ENCODE data around the gene SCIMP. TPM values are rescaled to one million over a fixed set of nuclear protein-coding genes. Genes with fewer than 3 reads are reported as not detected.

SCIMP gene
- polyA plus RNA-seq (2013, experiment 1 of 2), result not detected
- polyA plus RNA-seq (2013, experiment 2 of 2), result not detected

GRCh38 chr17:5234645-5235576 is at the start of gene SCIMP:
Gene SCIMP (minus strand): TSS chr17:5234860. CDS start chr17:5234755, 105 bp downstream.
- Histone ChIP-seq H2AFZ (ENCODE audit: low read depth, low read length) (no peak within 1 kb of the TSS), H3K18ac (ENCODE audit: low read depth in 1 of 2, low read length in 2 of 2) (no peak within 1 kb of the TSS)

GRCh38 chr17:5283571-5284315 is 49.1 kb upstream of the SCIMP start:
- peak overlapping the region; percentile 10 for H3K27ac ChIP-seq (ENCODE audit: low read length, poor library complexity, severe bottlenecking)
- H3K9ac ChIP-seq (ENCODE audit: low read length), result peak overlapping the region; percentile 89
- DNase-seq, result peak; percentile 28
- no peak overlapping the region for H3K4ac ChIP-seq (ENCODE audit: low read depth in 1 of 2, low read length in 2 of 2)
- no peak overlapping the region for H3K18ac ChIP-seq (ENCODE audit: low read depth in 1 of 2, low read length in 2 of 2)
- H3K4me1 ChIP-seq (ENCODE audit: control insufficient read depth, insufficient read depth, low read depth, low read length), result peaks cover 1% of the 10 kb centered on the region
- H2BK5ac ChIP-seq (ENCODE audit: low read depth, low read length, poor library complexity, severe bottlenecking), result no peak overlapping the region
- no peak overlapping the region for H4K8ac ChIP-seq (ENCODE audit: low read length)
- no peak overlapping the region for H3K14ac ChIP-seq (ENCODE audit: low read length in 2 of 2)
- no peaks in the 10 kb centered on the region for H3K9me3 ChIP-seq (ENCODE audit: control insufficient read depth, low read length)
- H3K79me1 ChIP-seq (replicated peaks; ENCODE audit: low read length, poor library complexity, severe bottlenecking), result peaks cover 3% of the 10 kb centered on the region
- H2BK12ac ChIP-seq (ENCODE audit: low read length in 2 of 2), result no peak overlapping the region
- no peak overlapping the region for H3K23ac ChIP-seq (ENCODE audit: low read length in 2 of 2)
- peak overlapping the region in 1 of 2 experiments; percentile 85 for H3K4me3 ChIP-seq (ENCODE audit: insufficient read depth in 1 of 2, low read depth in 1 of 2, low read length in 2 of 2)
- H3K27me3 ChIP-seq (ENCODE audit: control insufficient read depth in 1 of 2, insufficient read depth in 1 of 2, low read length in 2 of 2), result no peaks in the 10 kb centered on the region
- no peak overlapping the region for H2BK120ac ChIP-seq (ENCODE audit: low read depth, low read length)
- no peak overlapping the region for H2AFZ ChIP-seq (ENCODE audit: low read depth, low read length)
- no peak overlapping the region for H2BK15ac ChIP-seq (ENCODE audit: low read depth, poor library complexity, severe bottlenecking)
- H3K4me2 ChIP-seq (ENCODE audit: low read length, poor library complexity, severe bottlenecking), result peak overlapping the region; percentile 22
- 64% methylated on average over 5 of the region's 5 CpGs for WGBS
- no peak overlapping the region for H2AK5ac ChIP-seq (ENCODE audit: low read length, severe bottlenecking)
- no peaks in the 10 kb centered on the region for H3K36me3 ChIP-seq (ENCODE audit: control insufficient read depth in 1 of 2, insufficient read depth in 2 of 2, low read depth in 1 of 2, low read length in 2 of 2)
- no peak overlapping the region for H4K91ac ChIP-seq (ENCODE audit: low read length)

More at GRCh38 chr17:5234645-5235576, at the start of gene SCIMP:
- Histone ChIP-seq H2BK15ac (ENCODE audit: low read depth, poor library complexity, severe bottlenecking) (no peak within 1 kb of the TSS), H2AK5ac (ENCODE audit: low read length, severe bottlenecking) (no peak within 1 kb of the TSS), H2BK5ac (ENCODE audit: low read depth, low read length, poor library complexity, severe bottlenecking) (no peak within 1 kb of the TSS), H3K27ac (ENCODE audit: low read length, poor library complexity, severe bottlenecking) (no peak within 1 kb of the TSS), H2BK12ac (ENCODE audit: low read length in 2 of 2) (no peak within 1 kb of the TSS), H3K4me1 (ENCODE audit: control insufficient read depth, insufficient read depth, low read depth, low read length) (no peaks in the 10 kb centered on the region), H3K27me3 (ENCODE audit: control insufficient read depth in 1 of 2, insufficient read depth in 1 of 2, low read length in 2 of 2) (no peaks in the 10 kb centered on the region), H3K4ac (ENCODE audit: low read depth in 1 of 2, low read length in 2 of 2) (no peak within 1 kb of the TSS), H3K23ac (ENCODE audit: low read length in 2 of 2) (no peak within 1 kb of the TSS), H4K91ac (ENCODE audit: low read length) (no peak within 1 kb of the TSS), H3K9me3 (ENCODE audit: control insufficient read depth, low read length) (no peaks in the 10 kb centered on the region), H4K8ac (ENCODE audit: low read length) (no peak within 1 kb of the TSS), H3K79me1 (replicated peaks; ENCODE audit: low read length, poor library complexity, severe bottlenecking) (no peaks in the 10 kb centered on the region), H2BK120ac (ENCODE audit: low read depth, low read length) (no peak within 1 kb of the TSS), H3K36me3 (ENCODE audit: control insufficient read depth in 1 of 2, insufficient read depth in 2 of 2, low read depth in 1 of 2, low read length in 2 of 2) (peaks cover 5 to 10% of the 10 kb centered on the region in 2 experiments), H3K4me3 (ENCODE audit: insufficient read depth in 1 of 2, low read depth in 1 of 2, low read length in 2 of 2) (no peak within 1 kb of the TSS), H3K4me2 (ENCODE audit: low read length, poor library complexity, severe bottlenecking) (no peak within 1 kb of the TSS), H3K9ac (ENCODE audit: low read length) (no peak within 1 kb of the TSS), H3K14ac (ENCODE audit: low read length in 2 of 2) (no peak within 1 kb of the TSS)
- WGBS, result 94% methylated on average over 19 of the region's 19 CpGs
- no peak for DNase-seq

DNA sequence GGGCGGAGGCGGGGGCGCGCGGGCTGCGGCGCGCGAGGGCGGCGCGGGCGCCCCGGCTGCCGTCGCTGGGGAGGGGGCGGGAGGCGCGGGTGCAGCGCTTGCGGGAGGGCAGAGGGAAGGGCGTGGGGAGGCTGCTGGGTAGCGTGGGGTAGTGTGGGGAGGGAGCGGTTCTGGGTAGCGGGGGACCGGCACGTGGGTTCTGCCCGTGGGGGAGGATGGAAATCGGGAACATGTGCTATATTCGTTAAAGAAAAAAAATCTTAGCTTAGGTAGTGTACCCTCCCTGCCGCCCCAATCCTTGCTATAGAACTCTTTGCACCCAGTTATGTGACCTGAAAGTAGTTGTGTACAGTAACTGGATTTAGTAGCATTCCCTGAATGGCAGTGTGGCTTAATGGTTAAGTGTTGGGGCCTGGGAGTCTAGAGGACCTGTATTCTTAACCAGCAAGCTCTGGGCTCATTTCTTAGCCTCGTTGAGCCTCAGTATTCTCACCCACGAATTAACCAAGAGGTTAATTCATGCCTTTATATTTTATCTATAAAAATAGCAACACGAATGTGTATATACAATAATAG is 48.1 kb upstream of the SCIMP start:
- WGBS, result 3% methylated on average over 22 of the region's 34 CpGs

More for the DNA sequence above, 48.1 kb upstream of the SCIMP start:
- H4K91ac ChIP-seq (ENCODE audit: low read length), result no peak overlapping the region
- peak overlapping the region in 1 of 2 experiments; percentile 97 for H3K23ac ChIP-seq (ENCODE audit: low read length in 2 of 2)
- peak overlapping the region; percentile 94 to 97 for H3K18ac ChIP-seq (ENCODE audit: low read depth in 1 of 2, low read length in 2 of 2)
- H3K9ac ChIP-seq (ENCODE audit: low read length), result peak overlapping the region; percentile 89
- H2AFZ ChIP-seq (ENCODE audit: low read depth, low read length), result peak overlapping the region; percentile 14
- H3K27ac ChIP-seq (ENCODE audit: low read length, poor library complexity, severe bottlenecking), result no peak overlapping the region
- H3K9me3 ChIP-seq (ENCODE audit: control insufficient read depth, low read length), result no peaks in the 10 kb centered on the region
- no peak overlapping the region for H2BK15ac ChIP-seq (ENCODE audit: low read depth, poor library complexity, severe bottlenecking)
- H4K8ac ChIP-seq (ENCODE audit: low read length), result no peak overlapping the region
- peaks cover 1% of the 10 kb centered on the region for H3K4me1 ChIP-seq (ENCODE audit: control insufficient read depth, insufficient read depth, low read depth, low read length)
- peak overlapping the region; percentile 85 to 96 for H3K4me3 ChIP-seq (ENCODE audit: insufficient read depth in 1 of 2, low read depth in 1 of 2, low read length in 2 of 2)
- H2AK5ac ChIP-seq (ENCODE audit: low read length, severe bottlenecking), result no peak overlapping the region
- no peak overlapping the region for H2BK5ac ChIP-seq (ENCODE audit: low read depth, low read length, poor library complexity, severe bottlenecking)
- DNase-seq, result peak; percentile 45
- H3K27me3 ChIP-seq (ENCODE audit: control insufficient read depth in 1 of 2, insufficient read depth in 1 of 2, low read length in 2 of 2), result no peaks in the 10 kb centered on the region
- H2BK12ac ChIP-seq (ENCODE audit: low read length in 2 of 2), result no peak overlapping the region
- H3K4ac ChIP-seq (ENCODE audit: low read depth in 1 of 2, low read length in 2 of 2), result peak overlapping the region; percentile 87 to 88
- peak overlapping the region; percentile 86 to 91 for H3K14ac ChIP-seq (ENCODE audit: low read length in 2 of 2)
- H2BK120ac ChIP-seq (ENCODE audit: low read depth, low read length), result peak overlapping the region; percentile 92
- H3K4me2 ChIP-seq (ENCODE audit: low read length, poor library complexity, severe bottlenecking), result peak overlapping the region; percentile 78
- no peaks in the 10 kb centered on the region for H3K36me3 ChIP-seq (ENCODE audit: control insufficient read depth in 1 of 2, insufficient read depth in 2 of 2, low read depth in 1 of 2, low read length in 2 of 2)
- peaks cover 3% of the 10 kb centered on the region for H3K79me1 ChIP-seq (replicated peaks; ENCODE audit: low read length, poor library complexity, severe bottlenecking)

Measured in mesenchymal stem cell (in vitro differentiated cells and primary cell).